Activated CD4-positive, CD25-positive, alpha-beta regulatory T cell treated with anti-CD3 and anti-CD28 coated beads, Interleukin-2, amount 50 U/mL, for 24 hours (primary cell): ENCODE results near the gene SLC9A3.

Source experiments
- ATAC-seq, 2 donors: fragments of 150-1000 bp; cut with Tn5 transposase; one replicate each; pipeline ENCODE4 v1.10.0; 2021; ENCODE audit warnings: mild to moderate bottlenecking in 1 of 2, moderate library complexity in 1 of 2

SLC9A3 gene

DNA sequence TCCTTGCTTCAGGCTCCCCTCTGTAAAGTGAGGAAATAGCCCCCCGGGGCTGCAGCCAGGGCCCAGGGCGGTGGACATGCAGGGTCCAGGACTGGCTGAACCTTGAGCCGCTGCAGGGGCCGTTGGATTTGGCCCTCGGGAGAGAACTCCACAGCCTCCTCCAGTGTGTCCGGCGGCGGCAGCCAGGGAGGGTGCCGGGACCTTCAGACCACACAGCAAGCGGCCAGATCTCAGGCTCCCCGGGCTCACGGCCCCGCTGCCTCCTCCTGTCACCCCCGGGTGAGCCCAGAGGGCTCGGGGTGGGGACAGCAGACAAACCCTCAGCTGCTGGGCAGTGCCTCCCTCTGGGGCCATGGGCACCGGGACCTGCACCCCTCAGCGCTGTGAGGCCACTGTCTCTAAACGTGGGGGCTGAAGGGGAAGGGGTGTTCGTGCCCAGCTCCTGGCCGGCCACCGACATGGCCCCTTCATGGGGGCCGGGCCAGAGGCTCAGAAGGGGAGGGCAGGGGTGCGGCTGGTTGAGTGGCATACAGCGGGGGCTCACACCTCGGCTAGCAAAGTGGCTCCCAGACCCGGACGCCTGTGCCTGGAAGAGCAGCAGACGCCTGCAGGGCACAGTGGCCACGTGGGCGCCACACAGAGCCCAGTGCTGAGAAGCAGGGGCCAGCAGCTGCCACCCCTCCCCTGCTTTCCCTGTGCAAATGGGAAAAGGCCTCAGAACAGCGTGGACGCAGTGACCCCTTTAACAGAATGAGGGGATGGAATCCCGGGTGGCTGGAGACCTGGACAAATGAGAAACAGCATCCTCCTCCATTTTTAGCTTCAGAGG is 19.7 kb downstream of the SLC9A3 start:
- ATAC-seq = no peak

DNA sequence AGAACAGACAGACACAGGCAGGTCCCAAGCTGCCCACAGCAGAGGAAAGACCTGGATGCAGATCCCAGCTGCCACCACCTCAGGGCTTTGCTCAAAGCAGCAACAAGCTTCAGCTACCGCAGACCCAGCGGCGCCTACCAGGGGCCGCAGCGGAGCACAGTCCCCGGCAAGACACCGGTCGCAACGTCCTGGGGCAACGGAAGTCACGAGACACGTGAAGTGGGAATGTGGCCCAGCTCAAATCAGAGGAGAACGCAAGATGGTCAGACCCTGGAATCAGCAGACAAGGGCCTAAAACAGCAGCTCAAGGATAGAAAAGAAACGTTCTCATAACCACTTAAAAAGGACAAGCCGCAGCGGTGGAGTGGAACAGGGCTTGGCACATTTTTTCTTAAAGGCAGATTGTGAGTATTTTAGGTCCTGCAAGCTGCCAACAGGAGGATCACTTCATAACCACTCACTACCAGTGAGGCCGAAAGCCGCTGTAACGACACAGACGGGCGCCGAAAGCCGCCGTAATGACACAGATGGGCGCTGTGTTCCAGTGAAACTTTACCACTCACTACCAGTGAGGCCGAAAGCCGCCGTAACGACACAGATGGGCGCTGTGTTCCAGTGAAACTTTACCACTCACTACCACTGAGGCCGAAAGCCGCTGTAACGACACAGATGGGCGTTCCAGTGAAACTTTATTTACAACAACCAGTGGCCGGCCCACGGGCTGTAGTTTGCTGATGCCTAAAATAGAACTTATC is 21.7 kb downstream of the SLC9A3 start:
- ATAC-seq = no peak

DNA sequence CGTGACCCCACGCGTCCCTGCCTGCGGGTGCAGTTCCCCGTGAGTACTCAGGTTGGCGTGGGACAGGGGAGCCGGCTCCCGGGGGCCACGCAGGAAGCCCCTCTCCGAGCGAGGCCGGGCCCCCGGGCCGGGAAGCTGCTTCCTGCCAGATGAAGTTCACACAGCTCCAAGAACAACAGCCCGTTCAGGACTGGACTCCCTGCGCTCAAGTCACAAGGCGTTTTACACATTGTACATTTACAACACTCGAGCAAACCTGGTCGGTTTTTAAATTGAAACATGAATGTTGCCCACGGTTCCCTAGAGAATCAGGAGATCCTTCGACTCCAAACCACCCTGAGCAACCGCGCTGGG is 22.4 kb downstream of the SLC9A3 start:
- ATAC-seq = no peak

DNA sequence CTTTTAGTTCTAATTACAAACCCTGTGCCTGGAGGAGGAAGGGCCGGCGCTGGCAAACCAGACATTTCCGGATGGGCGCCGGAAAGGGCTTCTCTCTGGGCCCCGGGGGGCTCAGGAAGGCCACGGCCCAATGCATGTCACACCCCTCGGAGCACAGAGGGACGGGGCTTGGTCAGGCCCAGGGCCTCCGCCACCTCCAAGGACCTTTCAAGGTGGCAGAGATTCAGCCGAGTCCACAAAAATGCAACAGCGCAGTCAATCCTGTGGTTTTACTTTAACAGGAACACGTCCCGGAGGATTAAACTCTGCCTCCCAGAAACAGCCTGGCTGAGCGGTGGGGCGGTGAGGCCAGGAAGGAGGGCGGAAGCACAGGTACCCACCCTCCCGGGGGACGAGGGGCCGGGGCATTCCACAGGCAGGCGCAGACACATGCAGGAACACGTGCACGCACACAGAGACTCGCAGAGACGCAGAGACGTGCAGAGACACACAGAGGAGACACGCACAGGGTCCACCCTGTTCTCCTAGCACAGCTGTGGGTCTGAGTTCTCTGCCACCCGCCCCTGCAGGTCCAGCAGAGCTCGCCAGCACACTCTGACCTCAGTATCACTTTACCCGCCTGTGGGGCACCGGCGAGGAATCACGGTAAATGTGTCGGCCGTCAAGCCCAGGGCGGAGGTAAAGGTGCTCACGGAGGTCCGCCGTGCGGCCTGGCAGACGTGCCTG is 23.0 kb downstream of the SLC9A3 start:
- ATAC-seq = no peak

DNA sequence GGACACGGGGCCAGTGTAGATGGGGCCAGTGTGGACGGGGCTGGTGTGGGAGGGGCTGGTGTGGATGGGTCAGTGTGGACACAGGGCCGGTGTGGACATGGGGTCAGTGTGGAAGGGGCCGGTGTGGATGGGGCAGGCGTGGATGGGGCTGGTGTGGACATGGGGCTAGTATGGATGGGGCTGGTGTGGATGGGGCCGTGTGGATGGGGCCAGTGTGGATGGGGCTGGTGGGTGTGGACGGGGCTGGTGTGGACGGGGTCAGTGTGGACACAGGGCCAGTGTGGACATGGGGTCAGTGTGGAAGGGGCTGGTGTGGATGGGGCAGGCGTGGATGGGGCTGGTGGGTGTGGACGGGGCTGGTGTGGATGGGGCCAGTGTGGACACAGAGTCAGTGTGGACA is 23.8 kb downstream of the SLC9A3 start:
- no peak for ATAC-seq

DNA sequence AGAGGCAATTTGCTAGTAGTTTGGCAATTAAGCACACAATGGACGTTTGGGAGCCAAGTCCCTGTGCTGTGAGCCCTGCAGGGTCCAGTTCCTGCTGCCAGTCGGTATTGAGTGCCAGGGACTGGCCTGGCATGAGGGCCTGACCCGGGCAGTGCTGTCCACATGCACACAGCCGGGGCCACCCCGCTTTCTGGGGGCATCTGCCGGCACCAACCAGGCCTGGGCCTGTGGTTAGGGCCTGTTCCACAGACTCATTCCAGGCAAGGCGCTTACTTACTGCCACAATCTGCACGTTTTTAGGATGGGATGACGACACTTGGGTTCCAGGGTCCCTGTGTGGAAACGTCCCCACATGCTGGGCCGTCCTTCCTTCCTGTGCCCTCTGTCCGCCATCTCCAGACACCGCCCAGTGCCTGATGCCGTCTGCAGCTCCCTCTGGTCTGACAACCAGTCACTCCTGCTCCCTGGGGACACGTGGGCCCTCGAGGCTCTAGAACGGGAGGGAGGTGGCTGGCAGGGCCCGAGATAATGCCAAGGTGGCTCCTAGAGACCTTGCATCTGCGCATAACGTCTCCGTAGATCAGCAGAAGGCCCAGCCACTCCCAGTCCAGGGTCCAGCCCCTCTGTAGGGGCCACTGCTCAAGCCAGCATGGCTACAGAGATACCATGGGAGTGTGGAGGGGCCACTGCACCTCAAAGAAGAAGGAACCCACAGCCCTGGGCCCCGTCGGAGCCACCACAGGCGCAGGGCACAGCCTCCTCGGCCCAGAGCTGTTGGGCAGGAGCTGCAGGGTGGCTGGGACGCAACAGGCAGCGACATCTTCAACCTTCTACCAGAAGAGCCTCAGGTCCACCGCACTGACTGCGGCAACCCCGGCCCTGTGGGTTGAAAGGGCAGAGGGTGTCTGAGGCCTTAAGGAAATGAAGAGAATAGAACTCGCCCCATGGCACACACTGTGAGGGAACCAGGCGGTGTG is 24.7 kb downstream of the SLC9A3 start:
- ATAC-seq = no peak

DNA sequence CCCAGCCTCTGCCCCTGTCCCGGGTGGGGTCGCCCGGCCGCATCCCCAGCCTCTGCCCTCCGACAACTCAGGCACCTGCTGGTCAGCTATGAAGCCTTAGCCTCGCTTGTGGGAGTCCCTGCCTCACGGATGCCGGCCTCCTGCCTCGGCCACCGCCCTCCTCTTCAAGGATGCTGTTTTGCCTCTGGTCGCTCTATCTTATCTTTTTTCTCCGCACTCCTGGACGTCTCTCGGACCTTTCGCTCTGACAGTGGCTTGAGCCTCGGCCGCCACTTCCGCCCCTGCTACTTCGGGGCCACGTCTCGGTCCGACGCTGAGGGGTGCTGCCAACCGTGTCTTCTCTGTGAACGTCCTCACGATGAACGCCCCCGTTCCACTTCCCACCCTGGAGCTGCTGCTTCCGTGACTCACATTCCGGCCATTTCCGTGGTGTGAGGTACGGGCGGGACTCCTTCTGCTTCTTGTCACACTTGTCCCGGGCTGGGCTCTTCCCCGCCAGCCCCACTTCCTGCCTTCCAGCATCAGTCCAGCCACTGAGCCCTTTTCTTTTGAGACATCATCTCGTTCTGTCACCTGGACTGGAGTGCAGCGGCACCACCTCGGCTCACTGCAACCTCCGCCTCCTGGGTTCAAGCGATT is 26.3 kb downstream of the SLC9A3 start:
- ATAC-seq = no peak

DNA sequence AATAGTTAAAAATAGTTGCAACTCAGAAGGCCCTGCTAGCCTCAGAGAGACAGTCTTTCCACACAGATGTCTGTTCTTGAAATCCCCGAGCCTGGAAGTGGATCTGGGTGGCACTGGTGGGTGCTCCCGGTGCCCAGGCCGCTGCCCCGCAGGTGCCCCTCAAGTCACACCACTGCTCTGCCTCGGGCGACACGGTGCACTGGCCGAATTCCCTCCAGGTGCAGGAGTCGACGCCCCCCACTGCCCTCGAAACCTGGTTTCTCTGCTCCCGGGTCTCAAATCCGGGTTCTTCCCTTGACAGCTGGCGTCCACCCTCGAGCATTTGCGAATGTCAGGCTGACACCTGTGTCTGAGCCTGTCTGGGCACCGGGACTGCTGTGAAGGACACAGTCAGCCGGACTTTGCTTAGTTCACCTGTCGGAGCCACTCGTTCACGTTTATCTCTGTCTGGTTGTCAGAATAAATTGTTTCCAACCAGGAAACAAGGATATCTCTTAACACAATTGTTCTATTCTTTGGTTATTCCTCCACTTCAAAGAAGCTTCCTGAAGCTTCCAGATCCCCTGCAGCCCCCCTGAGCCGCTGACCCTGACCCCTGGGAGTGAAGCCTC is 27.1 kb downstream of the SLC9A3 start:
- no peak for ATAC-seq

DNA sequence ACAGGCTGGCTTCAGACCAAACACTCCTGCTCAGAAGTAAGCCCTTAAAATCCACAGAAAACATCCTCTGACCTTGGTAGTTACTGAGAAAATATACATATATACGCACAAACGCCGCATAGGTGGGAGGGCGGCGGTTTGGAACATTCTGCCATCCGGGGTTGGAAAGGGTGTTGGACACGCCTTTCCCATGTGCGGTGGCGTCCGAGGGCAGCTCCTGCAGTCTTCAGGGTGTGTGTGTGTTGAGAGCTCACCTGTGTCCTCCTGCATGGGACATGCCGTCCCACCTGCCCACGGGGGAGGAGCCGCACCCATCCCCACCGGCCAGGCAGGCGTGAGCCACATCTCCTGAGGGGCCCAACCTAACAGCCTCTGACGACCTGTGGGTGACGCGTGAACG is 28.2 kb downstream of the SLC9A3 start:
- ATAC-seq = no peak

DNA sequence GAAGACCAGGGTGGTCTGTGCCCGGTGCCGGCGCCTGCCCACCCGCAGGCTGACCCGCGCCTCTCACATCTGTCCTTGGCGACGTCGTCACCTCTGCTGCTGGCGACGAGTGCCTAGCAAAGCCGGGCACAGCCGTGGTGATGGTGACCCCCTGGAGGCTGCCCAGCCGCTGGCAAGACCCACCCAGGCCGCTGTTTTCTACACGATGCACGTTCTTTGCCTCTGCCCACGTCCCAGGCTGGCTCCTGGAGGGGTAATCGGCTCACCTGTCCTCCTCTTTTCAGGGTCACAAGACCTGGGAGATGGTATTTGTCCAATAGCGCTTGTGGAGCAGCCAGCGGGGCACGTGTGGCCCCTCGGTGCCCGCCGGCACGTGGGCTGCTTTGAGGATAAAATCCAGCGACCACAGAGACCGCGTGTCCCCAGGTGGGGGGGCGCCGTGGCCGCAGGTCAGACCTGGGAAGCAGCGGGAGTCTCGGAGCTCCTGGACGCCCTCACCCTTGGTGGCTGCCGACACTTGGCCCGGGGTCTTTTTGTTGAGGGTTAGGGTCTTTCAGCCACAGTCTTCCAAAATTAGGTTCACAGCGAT is 29.5 kb downstream of the SLC9A3 start:
- ATAC-seq = no peak

DNA sequence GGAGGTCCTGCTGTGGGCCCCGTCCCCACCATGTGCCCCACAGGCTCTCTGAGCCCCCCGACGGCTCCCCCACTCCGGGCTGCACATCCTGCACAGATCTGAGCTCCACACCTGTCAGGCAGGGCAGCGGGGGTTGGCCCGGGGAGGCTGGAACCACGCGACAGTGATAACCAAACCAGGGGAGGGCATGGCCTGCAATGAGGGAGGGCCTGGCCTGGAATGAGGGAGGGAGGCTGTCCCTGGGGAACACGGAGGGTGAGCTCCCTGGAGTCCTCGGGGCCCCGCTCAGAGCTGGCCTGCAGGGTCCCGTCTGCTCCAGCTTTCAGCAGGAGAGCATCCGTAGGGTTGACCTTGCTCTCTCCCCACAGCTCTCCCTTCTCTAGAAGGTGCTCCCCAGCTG is 30.5 kb downstream of the SLC9A3 start:
- ATAC-seq = no peak

DNA sequence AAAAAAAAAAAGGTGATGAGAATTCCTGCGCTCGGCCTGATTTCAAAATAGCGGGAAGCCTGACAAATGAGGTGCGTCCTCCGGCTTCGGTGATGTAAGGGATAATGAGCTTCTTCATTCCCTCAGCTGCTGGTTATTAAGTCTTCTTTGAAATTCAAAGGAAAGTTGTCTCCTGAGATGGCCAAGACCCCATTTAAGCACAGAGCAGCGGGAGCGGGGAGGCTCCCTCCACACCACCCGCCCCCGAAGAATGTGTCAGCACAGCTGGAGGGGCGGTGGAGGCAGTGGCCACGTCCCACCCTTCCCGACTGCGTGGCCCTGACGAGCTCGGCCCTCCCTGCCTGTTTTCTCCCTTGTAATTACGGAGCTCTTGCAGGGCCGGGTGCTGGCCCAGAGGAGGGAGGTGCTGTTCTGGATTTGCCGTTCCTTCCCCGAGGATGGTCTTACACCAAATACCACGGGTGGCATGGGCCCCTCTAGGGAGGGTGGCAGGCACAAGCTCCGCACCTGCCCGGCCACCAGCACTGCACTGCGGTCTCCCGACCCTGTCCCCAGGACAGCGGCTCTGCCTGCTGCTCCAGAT is 31.0 kb downstream of the SLC9A3 start:
- ATAC-seq = no peak

DNA sequence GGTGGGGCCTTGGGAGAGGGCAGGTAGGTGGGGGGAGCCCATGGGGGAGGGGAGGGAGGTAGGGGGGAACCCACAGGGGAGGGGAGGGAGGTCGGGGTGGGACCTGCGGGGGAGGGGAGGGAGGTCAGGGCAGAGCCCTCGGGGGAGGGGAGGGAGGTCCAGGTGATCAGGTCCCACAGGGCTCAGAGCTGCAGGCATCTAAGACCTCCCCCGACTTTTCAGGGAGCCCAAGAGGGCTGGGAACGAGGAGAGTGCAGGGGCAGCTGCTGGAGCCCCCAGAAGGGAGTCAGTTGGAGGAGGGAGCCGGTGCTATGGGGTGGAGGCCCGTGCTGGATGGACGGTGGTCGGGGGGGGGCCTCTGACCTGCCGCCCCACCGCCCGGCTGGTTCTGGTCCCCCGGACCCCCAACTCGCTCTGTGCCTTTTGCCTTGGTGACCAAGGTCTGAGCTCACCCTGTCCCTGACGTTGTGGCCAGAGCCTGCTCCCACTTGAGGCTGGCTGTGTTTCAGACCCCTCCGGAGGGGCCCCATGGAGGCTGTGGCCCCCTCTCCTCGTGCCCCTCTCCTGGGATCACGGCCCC is 31.8 kb downstream of the SLC9A3 start:
- ATAC-seq = no peak

DNA sequence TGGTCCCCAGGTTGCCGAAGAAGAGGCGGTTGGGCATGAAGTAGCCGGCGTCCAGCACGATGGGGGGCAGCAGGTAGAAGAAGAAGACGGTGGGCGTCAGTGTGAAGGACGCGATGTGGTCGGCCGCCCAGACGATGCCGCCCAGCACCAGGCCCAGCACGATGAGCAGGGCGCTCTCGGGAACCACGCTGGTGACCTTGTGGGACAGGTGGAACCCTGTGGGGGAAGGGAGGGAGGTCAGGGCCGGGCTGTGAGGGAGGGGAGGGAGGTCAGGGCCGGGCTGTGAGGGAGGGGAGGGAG is 32.4 kb downstream of the SLC9A3 start:
- ATAC-seq = no peak

DNA sequence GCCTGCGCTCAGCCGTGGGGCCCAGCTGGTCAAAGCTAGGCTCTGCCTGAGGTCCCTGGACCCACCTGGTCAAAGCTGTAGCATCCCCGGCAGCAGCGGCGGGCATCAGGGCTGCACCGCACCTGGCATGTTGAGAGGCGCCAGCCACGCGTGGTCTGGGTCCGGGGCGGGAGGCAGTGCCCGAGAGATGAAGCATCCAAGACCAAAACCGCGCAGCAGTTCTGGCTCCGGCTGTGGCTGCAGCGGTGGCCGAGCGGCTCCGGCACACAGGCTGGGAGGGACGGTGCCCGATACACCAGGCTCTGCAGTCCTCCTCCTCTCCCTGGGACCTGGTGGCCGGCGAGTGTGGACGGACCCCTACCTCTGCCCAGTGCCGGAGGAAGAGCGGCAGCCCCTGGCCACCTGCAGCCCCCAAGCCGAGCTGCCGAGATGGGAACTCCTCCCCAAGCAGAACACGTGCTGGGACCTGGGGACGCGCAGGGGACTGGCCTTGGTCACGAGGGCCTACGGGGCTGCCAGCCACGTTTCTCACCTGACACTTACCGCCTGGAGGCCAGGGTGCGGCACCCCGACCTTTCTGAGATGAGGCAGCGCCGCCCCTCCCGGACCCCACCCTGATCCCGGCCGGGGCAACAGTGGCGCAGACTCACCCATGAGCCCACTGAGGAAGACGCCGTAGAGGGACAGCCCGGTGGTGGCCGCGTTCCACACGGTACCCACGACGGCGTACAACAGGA is 33.0 kb downstream of the SLC9A3 start:
- ATAC-seq = no peak

DNA sequence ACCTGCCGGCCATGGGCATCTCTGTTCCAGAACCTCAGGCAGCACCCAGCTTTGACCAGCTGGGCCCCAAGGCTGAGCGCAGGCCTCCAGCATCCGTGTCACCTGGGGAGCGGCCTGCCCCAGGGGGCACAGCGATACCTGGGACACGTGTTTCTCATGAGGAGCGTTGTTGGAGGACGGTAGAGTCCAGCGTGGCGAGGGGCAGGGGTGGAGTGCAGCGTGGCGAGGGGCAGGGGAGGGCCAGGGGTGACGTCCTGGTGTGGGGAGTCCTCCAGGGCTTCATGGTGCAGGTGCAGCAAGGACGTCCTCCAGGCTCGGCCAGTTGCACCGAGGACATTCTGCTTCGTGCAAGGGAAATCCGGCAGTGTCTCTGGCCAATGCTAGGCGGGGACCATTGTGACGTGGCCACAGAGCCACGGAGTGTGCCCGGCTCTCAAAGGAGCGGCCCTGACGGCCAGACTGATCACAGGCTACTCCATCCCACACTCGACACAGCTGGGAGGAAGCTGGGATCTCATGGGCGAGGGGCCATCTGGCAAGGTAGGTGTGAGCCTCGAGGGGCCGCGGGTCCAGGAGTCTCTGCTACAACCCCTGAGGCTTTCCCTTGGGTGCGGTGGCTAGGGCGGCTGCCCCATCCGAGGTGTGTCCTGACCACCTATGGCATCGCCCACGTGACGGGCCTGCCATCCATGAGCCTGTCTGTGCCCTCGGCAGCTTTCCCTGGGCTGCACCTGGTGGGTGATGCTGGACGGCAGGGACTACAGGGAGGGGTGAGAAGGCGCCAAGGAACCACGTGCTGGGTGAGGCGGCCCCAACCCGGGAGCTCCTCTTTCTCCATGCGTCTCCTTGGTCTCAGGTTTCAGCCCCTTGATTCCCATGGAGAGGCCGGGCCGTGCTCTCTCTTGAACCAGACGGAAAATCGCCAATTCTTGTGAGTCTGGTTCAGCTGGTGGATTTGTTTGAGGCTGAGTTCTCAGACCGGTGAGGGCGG is 33.8 kb downstream of the SLC9A3 start:
- ATAC-seq = no peak

DNA sequence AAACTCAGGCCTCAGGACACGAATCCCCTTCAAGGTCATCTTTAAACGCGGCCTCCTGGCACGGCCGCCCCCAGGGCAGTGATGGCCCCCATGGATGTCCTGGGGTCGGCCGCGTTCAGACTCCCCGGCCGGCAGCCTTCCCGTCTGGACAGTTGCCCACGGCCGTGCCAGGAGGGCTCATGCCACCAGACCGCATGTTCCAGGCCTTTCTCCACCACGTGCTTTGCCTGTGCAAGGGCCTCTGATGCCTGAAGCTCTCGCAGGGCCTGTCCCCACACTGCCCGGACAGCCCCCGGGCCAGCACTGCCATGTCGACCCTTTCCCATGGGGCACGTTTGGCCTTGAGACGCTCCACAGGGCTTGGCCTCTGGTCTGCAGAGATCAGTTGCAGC is 34.6 kb downstream of the SLC9A3 start:
- ATAC-seq = no peak
